CD14-positive monocyte (primary cell): ENCODE measurements around the gene CNTN5. TPM values are rescaled to one million over a fixed set of nuclear protein-coding genes. Genes with fewer than 3 reads are reported as not detected.

Experiments used
- DNase-seq, 3 donors: peaks; one replicate each; pipeline ENCODE4 v3.0.0-alpha.2; 2011 to 2022
- H2AFZ ChIP-seq: 2 replicates; pipeline ENCODE4 v1.6.0; 2012; ENCODE audit warnings: mild to moderate bottlenecking, low read depth, low read length, inconsistent platforms; ENCODE audit not compliant: insufficient read depth, poor library complexity, severe bottlenecking
- H3K27ac ChIP-seq, 2 donors: 1 replicate in 1 of 2; 2 replicates in 1 of 2; pipeline ENCODE4 v1.5.1; 2012 to 2013; ENCODE audit warnings: low read length in 2 of 2, control low read depth in 1 of 2, inconsistent platforms in 1 of 2, low read depth in 1 of 2, mild to moderate bottlenecking in 1 of 2
- H3K27me3 ChIP-seq, 2 donors: one replicate each; pipeline versions ENCODE4 v1.6.0 to v1.6.1; 2011 to 2013; ENCODE audit warnings: low read length in 2 of 2; ENCODE audit not compliant: control insufficient read depth in 2 of 2, insufficient read depth in 2 of 2
- H3K36me3 ChIP-seq, 2 donors: replicated peaks in 1 of 2; 1 replicate in 1 of 2; 2 replicates in 1 of 2; pipeline versions ENCODE4 v1.5.1 to v1.6.1; 2012 to 2013; ENCODE audit warnings: low read length in 2 of 2, control low read depth in 1 of 2, inconsistent platforms in 1 of 2, mild to moderate bottlenecking in 1 of 2; ENCODE audit not compliant: insufficient read depth in 2 of 2, control insufficient read depth in 1 of 2
- H3K4me1 ChIP-seq, 2 donors: 1 replicate in 1 of 2; 2 replicates in 1 of 2; pipeline versions ENCODE4 v1.5.1 to v1.6.1; 2012 to 2013; ENCODE audit warnings: low read length in 2 of 2, control low read depth in 1 of 2, inconsistent platforms in 1 of 2, mild to moderate bottlenecking in 1 of 2, moderate library complexity in 1 of 2; ENCODE audit not compliant: insufficient read depth in 2 of 2, control insufficient read depth in 1 of 2
- H3K4me2 ChIP-seq: replicated peaks from 2 replicates; pipeline ENCODE3; 2012; ENCODE audit warnings: low read length, moderate library complexity, mild to moderate bottlenecking; ENCODE audit not compliant: poor library complexity, severe bottlenecking; ENCODE audit errors: extremely low read depth
- H3K4me3 ChIP-seq, 3 experiments: fragments of 200-600 bp in 1 of 3; sonication (generic) in 1 of 3; replicated peaks in 1 of 3; 1 replicate in 2 of 3; 2 replicates in 1 of 3; pipeline ENCODE4 v1.5.1; 2011 to 2013; ENCODE audit warnings: low read length in 3 of 3, mild to moderate bottlenecking in 3 of 3, control low read depth in 2 of 3, low read depth in 2 of 3, inconsistent platforms in 1 of 3, moderate library complexity in 1 of 3
- H3K79me2 ChIP-seq: 2 replicates; pipeline ENCODE4 v1.6.0; 2012; ENCODE audit warnings: mild to moderate bottlenecking, control low read depth, inconsistent platforms, low read length, moderate library complexity; ENCODE audit not compliant: insufficient read depth
- H3K9ac ChIP-seq: 2 replicates; pipeline ENCODE4 v1.6.0; 2017; ENCODE audit warnings: low read length, mild to moderate bottlenecking; ENCODE audit not compliant: insufficient read depth, poor library complexity, severe bottlenecking
- H3K9me3 ChIP-seq, 2 donors: replicated peaks in 1 of 2; 1 replicate in 1 of 2; 2 replicates in 1 of 2; pipeline versions ENCODE4 v1.5.1 to v1.6.1; 2012 to 2013; ENCODE audit warnings: low read length in 2 of 2, control low read depth in 1 of 2; ENCODE audit not compliant: control insufficient read depth in 1 of 2, insufficient read depth in 1 of 2
- H4K20me1 ChIP-seq: 2 replicates; pipeline ENCODE4 v1.6.0; 2012; ENCODE audit warnings: mild to moderate bottlenecking, low read length, control low read depth, moderate library complexity; ENCODE audit not compliant: insufficient read depth
- H3K27ac Mint-ChIP-seq, 7 donors: one replicate each; pipeline ENCODE4 v1.8.0; 2020; ENCODE audit warnings: mild to moderate bottlenecking in 7 of 7, mixed read lengths in 7 of 7, moderate library complexity in 6 of 7, inconsistent platforms in 2 of 7
- H3K27me3 Mint-ChIP-seq, 3 donors: one replicate each; pipeline ENCODE4 v1.8.0; 2021 to 2022; ENCODE audit warnings: low read depth in 3 of 3, mild to moderate bottlenecking in 3 of 3, mixed read lengths in 3 of 3, moderate library complexity in 3 of 3, inconsistent platforms in 1 of 3
- H3K36me3 Mint-ChIP-seq, 2 donors: one replicate each; pipeline ENCODE4 v1.8.0; 2020; ENCODE audit warnings: mixed read lengths in 2 of 2, inconsistent platforms in 1 of 2, mild to moderate bottlenecking in 1 of 2
- H3K4me1 Mint-ChIP-seq: one replicate; pipeline ENCODE4 v1.8.0; 2020; ENCODE audit warnings: mild to moderate bottlenecking, mixed read lengths
- H3K4me3 Mint-ChIP-seq, 2 donors: one replicate each; pipeline ENCODE4 v1.8.0; 2020; ENCODE audit warnings: mild to moderate bottlenecking in 2 of 2, mixed read lengths in 2 of 2, moderate library complexity in 1 of 2
- H3K9me3 Mint-ChIP-seq, 7 donors: one replicate each; pipeline ENCODE4 v1.8.0; 2020 to 2022; ENCODE audit warnings: mixed read lengths in 7 of 7, mild to moderate bottlenecking in 6 of 7, moderate library complexity in 6 of 7, inconsistent platforms in 2 of 7
- CTCF ChIP-seq: fragments of 200-600 bp; IDR thresholded peaks from one replicate; pipeline ENCODE4 v1.8.0; 2022; ENCODE audit warnings: antibody characterized with exemption, mild to moderate bottlenecking
- WGBS: methylation state at CpG from one replicate; pipeline ENCODE4 v1.1.5; 2013; ENCODE audit warnings: missing lambda C conversion rate; ENCODE audit not compliant: insufficient coverage; 5-methylcytosine and 5-hydroxymethylcytosine counted together
- intact Hi-C, 2 donors: fragments of 100-400 bp; cut with micrococcal nuclease; formaldehyde crosslinking; loops; one replicate each; pipeline versions ENCODE4 v1.15.0 to v1.15.1; 2023
- polyA plus RNA-seq, 3 donors: library from polyadenylated mRNA; depleted of rRNA in 1 of 3; unstranded in 2 of 3; stranded (reverse) in 1 of 3; fragments of 300-500 nt in 2 of 3; fragments of >200 nt in 1 of 3; fragmentation: Illumina TruSeq in 2 of 3; gene quantifications; 1 replicate in 2 of 3; 2 replicates in 1 of 3; pipeline ENCODE4 v1.2.3, GENCODE V29; 2012 to 2021

The CNTN5 gene
- polyA plus RNA-seq, 3 donors: not detected

- H3K27me3 Mint-ChIP-seq: no peaks in the 10 kb centered on the region
- intact Hi-C loops: no loop called here
- no peak overlapping the region for H3K4me3 Mint-ChIP-seq
- H3K4me1 Mint-ChIP-seq: no peaks in the 10 kb centered on the region
- no peaks in the 10 kb centered on the region for H3K36me3 ChIP-seq
- H3K9me3 ChIP-seq: peaks cover 11 to 12% of the 10 kb centered on the region in 2 donors
- H3K36me3 Mint-ChIP-seq: no peaks in the 10 kb centered on the region
- no peak for TF ChIP-seq CTCF
- no peaks in the 10 kb centered on the region for H3K27me3 ChIP-seq
- no peaks in the 10 kb centered on the region for H3K79me2 ChIP-seq
- peaks cover 0 to 16% (median 3%) of the 10 kb centered on the region in 7 donors for H3K9me3 Mint-ChIP-seq
- H3K9ac ChIP-seq: no peak overlapping the region
- H3K4me1 ChIP-seq: no peaks in the 10 kb centered on the region
- no peak overlapping the region for H3K27ac Mint-ChIP-seq
- no CpG with 5 or more reads among the region's 2 CpGs for whole genome bisulfite sequencing
- H3K27ac ChIP-seq: no peak overlapping the region
- no peak for DNase-seq
- no peak overlapping the region for H3K4me2 ChIP-seq
- H3K4me3 ChIP-seq: no peak overlapping the region
- H4K20me1 ChIP-seq: no peaks in the 10 kb centered on the region
- no peak overlapping the region for H2AFZ ChIP-seq
Measured at GRCh38 chr11:100182927-100183326, 1162.2 kb downstream of the CNTN5 start.

- TF ChIP-seq CTCF: no peak
- no peaks in the 10 kb centered on the region for H3K36me3 ChIP-seq
- no peaks in the 10 kb centered on the region for H3K79me2 ChIP-seq
- WGBS: no CpG with 5 or more reads among the region's 5 CpGs
- no peak overlapping the region for H3K27ac ChIP-seq
- H3K9me3 ChIP-seq: peaks cover 12 to 14% of the 10 kb centered on the region in 2 donors
- no peaks in the 10 kb centered on the region for H3K36me3 Mint-ChIP-seq
- no peak overlapping the region for H3K9ac ChIP-seq
- H4K20me1 ChIP-seq: no peaks in the 10 kb centered on the region
- intact Hi-C loops: no loop called here
- no peaks in the 10 kb centered on the region for H3K27me3 ChIP-seq
- no peaks in the 10 kb centered on the region for H3K27me3 Mint-ChIP-seq
- no peak overlapping the region for H2AFZ ChIP-seq
- H3K4me2 ChIP-seq: no peak overlapping the region
- H3K27ac Mint-ChIP-seq: no peak overlapping the region
- H3K4me1 Mint-ChIP-seq: no peaks in the 10 kb centered on the region
- no peak for DNase-seq
- H3K9me3 Mint-ChIP-seq: peaks cover 0 to 15% (median 3%) of the 10 kb centered on the region in 7 donors
- no peaks in the 10 kb centered on the region for H3K4me1 ChIP-seq
- no peak overlapping the region for H3K4me3 ChIP-seq
- no peak overlapping the region for H3K4me3 Mint-ChIP-seq
Measured at GRCh38 chr11:100185588-100185987, 1164.8 kb downstream of the CNTN5 start.
